HepG2 (cell line): ENCODE results near the gene EP300. TPM values are rescaled to one million over a fixed set of nuclear protein-coding genes. Genes with fewer than 3 reads are reported as not detected.
"Not testable (repeated sequence)": the region's sequence is repeated elsewhere in the genome, so short reads cannot be mapped to it uniquely, and the experiment has no call there.

Source experiments
- ATAC-seq: fragments of 200-7000 bp; cut with Tn5 transposase; 3 replicates; pipeline ENCODE4 v1.9.1; 2020; ENCODE audit warnings: mild to moderate bottlenecking, moderate library complexity
- BruUV-seq: library from RNA; stranded (reverse); fragments of 400-500 nt; replicated peaks from 2 replicates; lab custom pipeline; 2021; lab: Mats Ljungman, UMichigan
- CTCF ChIA-PET: fragments of 300-600 bp; formaldehyde crosslinking; extraction: SDS; loops from one replicate; lab custom pipeline; 2021; ENCODE audit warnings: low total read pairs, inconsistent platforms, low intra/inter-chr PET ratio; lab: Yijun Ruan, JAX
- POLR2A ChIA-PET: fragments of 350-600 bp; sonication (Branson Sonifier 250); formaldehyde crosslinking; loops from one replicate; lab custom pipeline; 2020; ENCODE audit warnings: antibody characterized with exemption, inconsistent platforms; lab: Yijun Ruan, JAX
- DNase-seq: peaks from one replicate; pipeline ENCODE4 v3.0.0-alpha.2; 2015; ENCODE audit warnings: low spot score
- FAIRE-seq: peaks from 3 replicates; lab custom pipeline; 2011; peaks lifted over from hg19 to GRCh38; lab: Jason Lieb, UNC
- H2AFZ ChIP-seq: one replicate; pipeline ENCODE4 v1.6.1; 2011; ENCODE audit warnings: low read length, inconsistent platforms
- H3K27ac ChIP-seq: fragments of 300-600 bp; 3 replicates; pipeline ENCODE4 v1.8.0; 2011; ENCODE audit warnings: mixed run types, mild to moderate bottlenecking, mixed read lengths, low read length, inconsistent platforms; ENCODE audit not compliant: insufficient read depth; ENCODE audit errors: extremely low read length
- H3K27me3 ChIP-seq, 2 experiments: fragments of 200-600 bp in 1 of 2; 2 replicates in 1 of 2; 3 replicates in 1 of 2; pipeline versions ENCODE4 v1.6.0 to v1.8.0; 2011; ENCODE audit warnings: low read length in 2 of 2, mild to moderate bottlenecking in 2 of 2, moderate library complexity in 2 of 2, inconsistent platforms in 1 of 2; ENCODE audit not compliant: insufficient read depth in 2 of 2, control insufficient read depth in 1 of 2
- H3K36me3 ChIP-seq, 2 experiments: fragments of 200-600 bp in 1 of 2; replicated peaks in 1 of 2; 2 replicates in 1 of 2; 3 replicates in 1 of 2; pipeline versions ENCODE4 v1.5.1 to v1.8.0; 2011; ENCODE audit warnings: low read length in 2 of 2, inconsistent platforms in 1 of 2; ENCODE audit not compliant: insufficient read depth in 2 of 2, control insufficient read depth in 1 of 2
- H3K4me1 ChIP-seq: 2 replicates; pipeline ENCODE4 v1.5.1; 2012; ENCODE audit warnings: low read length, inconsistent platforms; ENCODE audit not compliant: insufficient read depth
- H3K4me2 ChIP-seq: 2 replicates; pipeline ENCODE4 v1.6.0; 2011; ENCODE audit warnings: low read depth, low read length, inconsistent platforms
- H3K4me3 ChIP-seq, 3 experiments: fragments of 200-600 bp in 1 of 3; sonication (generic), shearing (Covaris generic) in 1 of 3; replicated peaks in 1 of 3; 2 replicates each; pipeline ENCODE4 v1.5.1; 2011 to 2016; ENCODE audit warnings: low read length in 3 of 3, inconsistent platforms in 2 of 3, low read depth in 2 of 3, mild to moderate bottlenecking in 2 of 3, control low read depth in 1 of 3, mixed read lengths in 1 of 3; ENCODE audit not compliant: insufficient read depth in 1 of 3
- H3K79me2 ChIP-seq: one replicate; pipeline ENCODE4 v1.6.1; 2011; ENCODE audit warnings: low read length, inconsistent platforms; ENCODE audit not compliant: insufficient read depth
- H3K9ac ChIP-seq: 2 replicates; pipeline ENCODE4 v1.6.0; 2011; ENCODE audit warnings: mild to moderate bottlenecking, low read depth, low read length, inconsistent platforms; ENCODE audit not compliant: insufficient read depth
- H3K9me3 ChIP-seq: 2 replicates; pipeline ENCODE4 v1.5.1; 2012; ENCODE audit warnings: mild to moderate bottlenecking, low read length
- H4K20me1 ChIP-seq: 2 replicates; pipeline ENCODE4 v1.6.0; 2011; ENCODE audit warnings: inconsistent platforms, mild to moderate bottlenecking, low read length, moderate library complexity; ENCODE audit not compliant: insufficient read depth
- ATF7-NPFF ChIP-seq: sonication (generic); formaldehyde crosslinking; IDR thresholded peaks from 2 replicates; pipeline ENCODE4 v1.8.1; 2023; ENCODE audit warnings: mild to moderate bottlenecking, low read depth, missing genetic modification reagents, moderate library complexity
- DPF2 ChIP-seq: sonication (generic); formaldehyde crosslinking; IDR thresholded peaks from 2 replicates; pipeline ENCODE4 v1.4.0; 2020; ENCODE audit warnings: mild to moderate bottlenecking, low read depth, missing genetic modification reagents, borderline replicate concordance
- GPBP1L1 ChIP-seq: sonication (generic); formaldehyde crosslinking; IDR thresholded peaks from 2 replicates; pipeline ENCODE4 v1.5.0; 2020; ENCODE audit warnings: mild to moderate bottlenecking, missing genetic modification reagents
- MLLT10 ChIP-seq: sonication (generic); formaldehyde crosslinking; IDR thresholded peaks from 2 replicates; pipeline ENCODE4 v1.4.0; 2020; ENCODE audit warnings: missing genetic modification reagents
- RFXAP ChIP-seq: sonication (generic); formaldehyde crosslinking; IDR thresholded peaks from 2 replicates; pipeline ENCODE4 v1.4.0; 2020; ENCODE audit warnings: missing genetic modification reagents, borderline replicate concordance
- SALL1 ChIP-seq: sonication (generic); formaldehyde crosslinking; IDR thresholded peaks from 2 replicates; pipeline ENCODE4 v1.8.0; 2022; ENCODE audit warnings: mild to moderate bottlenecking, missing genetic modification reagents
- WGBS: methylation state at CpG from one replicate; pipeline ENCODE4 v1.1.6; 2017; ENCODE audit warnings: low lambda C conversion rate; 5-methylcytosine and 5-hydroxymethylcytosine counted together
- in situ Hi-C: cut with HindIII; loops from 2 replicates; pipeline ENCODE4 v1.10.0; 2017; ENCODE audit warnings: low pct_unique_long_range_greater_than_20kb; ENCODE audit not compliant: extremely low pct_ligation_motif_present
- intact Hi-C: fragments of 100-400 bp; cut with micrococcal nuclease; formaldehyde crosslinking; loops from one replicate; pipeline ENCODE4 v1.10.0; 2022; ENCODE audit not compliant: unreplicated experiment
- polyA plus RNA-seq, 8 experiments: library from polyadenylated mRNA; depleted of rRNA in 3 of 8; stranded (reverse) in 7 of 8; unstranded in 1 of 8; fragments of >200 nt; fragmentation: Illumina TruSeq in 4 of 8; extraction: Trizol in 4 of 8; gene quantifications; 2 replicates each; pipeline versions ENCODE4 v1.2.1 to v1.2.3, GENCODE V29; 2011 to 2016; ENCODE audit warnings: low read depth in 4 of 8, missing spikeins in 1 of 8, mixed read lengths in 1 of 8; ENCODE audit not compliant: insufficient read depth in 1 of 8
- total RNA-seq, 5 experiments: library from RNA; depleted of rRNA; stranded (reverse); fragments of >200 nt; fragmentation: Illumina TruSeq; extraction: Trizol; gene quantifications; 2 replicates each; pipeline ENCODE4 v1.2.3, GENCODE V29; 2016; ENCODE audit warnings: low read depth in 1 of 5

The EP300 gene
- total and polyA plus RNA-seq, 2 of the 13 experiments (the other 11 are each of a cell fraction or from before 2014, with no cell fraction given): 13.6 to 14.9 TPM

- TF ChIP-seq GPBP1L1 (CRISPR knock-in tag) (no peak), RFXAP (no peak), MLLT10 (no peak), ATF7-NPFF (no peak), SALL1 (CRISPR knock-in tag) (no peak), DPF2 (CRISPR knock-in tag) (no peak)
Observed at GRCh38 chr22:41062146-41062545, 30.2 kb upstream of the EP300 start (continued).

GRCh38 chr22:41064326-41064725 is 28.1 kb upstream of the EP300 start:
- DNase-seq, CTCF ChIA-PET, H3K36me3 ChIP-seq, intact Hi-C loops, POLR2A ChIA-PET, H3K79me2 ChIP-seq, BruUV-seq, H2AFZ ChIP-seq, H3K9me3 ChIP-seq, H3K4me2 ChIP-seq, H3K4me1 ChIP-seq, FAIRE-seq, H3K9ac ChIP-seq, in situ Hi-C loops, H3K27me3 ChIP-seq, ATAC-seq, H3K27ac ChIP-seq, H4K20me1 ChIP-seq, H3K4me3 ChIP-seq: not testable (repeated sequence)
- 82% methylated on average over 15 of the region's 15 CpGs for WGBS

- H2AFZ ChIP-seq: not testable (repeated sequence)
Observed at GRCh38 chr22:41066341-41066740, 26.1 kb upstream of the EP300 start.

More at GRCh38 chr22:41066341-41066740, 26.1 kb upstream of the EP300 start:
- POLR2A ChIA-PET, FAIRE-seq, H3K4me2 ChIP-seq, H3K36me3 ChIP-seq, intact Hi-C loops, H3K79me2 ChIP-seq, in situ Hi-C loops, H3K9ac ChIP-seq, H4K20me1 ChIP-seq, CTCF ChIA-PET, BruUV-seq, H3K27me3 ChIP-seq, ATAC-seq, H3K4me3 ChIP-seq, H3K9me3 ChIP-seq, DNase-seq, H3K27ac ChIP-seq: not testable (repeated sequence)
- WGBS: 38% methylated on average over 8 of the region's 8 CpGs
- 0 out of 2 replicates have a peak, but pooled peaks cover 11% of the 10 kb centered on the region for H3K4me1 ChIP-seq
